ENCODE data around the gene S100A7. TPM values are rescaled to one million over a fixed set of nuclear protein-coding genes. Genes with fewer than 3 reads are reported as not detected.

Gene S100A7
- polyA plus RNA-seq, 1 donor from 2014 or later = not detected

DNA sequence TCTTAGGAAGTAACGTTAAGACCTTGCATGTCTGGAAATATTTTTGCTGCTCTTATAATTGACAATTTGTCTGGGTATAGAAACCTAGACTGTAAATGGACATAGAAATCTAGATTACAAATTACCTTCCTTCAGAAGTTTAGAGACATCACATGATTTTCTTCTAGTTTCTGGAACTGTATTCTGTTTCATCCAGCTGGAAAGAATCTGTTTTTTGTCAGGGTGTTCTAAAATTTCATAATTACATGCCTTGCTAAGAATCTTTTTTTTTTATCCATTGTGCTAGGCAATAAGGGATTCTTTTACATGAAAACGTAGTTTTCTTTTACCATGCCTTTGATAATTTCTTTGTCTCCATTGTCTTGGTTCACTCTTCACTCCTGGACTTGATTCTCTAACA lies 20.7 kb upstream of the S100A7 start:
- Histone ChIP-seq H3K4me3 (ENCODE audit: low read length) (no peak overlapping the region), H3K9ac (ENCODE audit: low read length) (no peak overlapping the region), H3K36me3 (ENCODE audit: insufficient read depth, low read length) (no peaks in the 10 kb centered on the region), H3K9me2 (ENCODE audit: insufficient read depth, low read length) (no peaks in the 10 kb centered on the region), H3K9me3 (ENCODE audit: low read length) (no peaks in the 10 kb centered on the region), H3F3A (ENCODE audit: insufficient read depth, low read length, poor library complexity, severe bottlenecking) (no peaks in the 10 kb centered on the region), H2AFZ (ENCODE audit: low read depth, low read length) (no peak overlapping the region), H3K27ac (ENCODE audit: low read length) (no peak overlapping the region), H4K20me1 (ENCODE audit: insufficient read depth) (no peaks in the 10 kb centered on the region), H3K27me3 (ENCODE audit: insufficient read depth, low read depth, low read length) (no peaks in the 10 kb centered on the region), H3K79me2 (replicated peaks; ENCODE audit: insufficient read depth, low read length) (no peaks in the 10 kb centered on the region), H3K4me2 (ENCODE audit: low read length) (no peak overlapping the region)
- TF ChIP-seq TAF1 (IDR thresholded peaks at IDR 0.05; ENCODE audit: low read depth) = no peak
- TF ChIP-seq MXI1 (conservative IDR thresholded peaks at IDR 0.05; ENCODE audit: poor library complexity, severe bottlenecking) = no peak
- no peak for TF ChIP-seq RAD21 (conservative IDR thresholded peaks at IDR 0.05)
- no peak for TF ChIP-seq SMC3 (conservative IDR thresholded peaks at IDR 0.05; ENCODE audit: poor library complexity)
- TF ChIP-seq, protein P1, sequence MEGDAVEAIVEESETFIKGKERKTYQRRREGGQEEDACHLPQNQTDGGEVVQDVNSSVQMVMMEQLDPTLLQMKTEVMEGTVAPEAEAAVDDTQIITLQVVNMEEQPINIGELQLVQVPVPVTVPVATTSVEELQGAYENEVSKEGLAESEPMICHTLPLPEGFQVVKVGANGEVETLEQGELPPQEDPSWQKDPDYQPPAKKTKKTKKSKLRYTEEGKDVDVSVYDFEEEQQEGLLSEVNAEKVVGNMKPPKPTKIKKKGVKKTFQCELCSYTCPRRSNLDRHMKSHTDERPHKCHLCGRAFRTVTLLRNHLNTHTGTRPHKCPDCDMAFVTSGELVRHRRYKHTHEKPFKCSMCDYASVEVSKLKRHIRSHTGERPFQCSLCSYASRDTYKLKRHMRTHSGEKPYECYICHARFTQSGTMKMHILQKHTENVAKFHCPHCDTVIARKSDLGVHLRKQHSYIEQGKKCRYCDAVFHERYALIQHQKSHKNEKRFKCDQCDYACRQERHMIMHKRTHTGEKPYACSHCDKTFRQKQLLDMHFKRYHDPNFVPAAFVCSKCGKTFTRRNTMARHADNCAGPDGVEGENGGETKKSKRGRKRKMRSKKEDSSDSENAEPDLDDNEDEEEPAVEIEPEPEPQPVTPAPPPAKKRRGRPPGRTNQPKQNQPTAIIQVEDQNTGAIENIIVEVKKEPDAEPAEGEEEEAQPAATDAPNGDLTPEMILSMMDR (IDR thresholded peaks at IDR 0.05; ENCODE audit: poor library complexity, severe bottlenecking) = no peak
- TF ChIP-seq EP300 (conservative IDR thresholded peaks at IDR 0.05; ENCODE audit: poor library complexity, severe bottlenecking) = no peak
- no peak for TF ChIP-seq EZH2 (IDR thresholded peaks at IDR 0.05; ENCODE audit: borderline replicate concordance, insufficient read depth, low read length, poor library complexity, severe bottlenecking)
- no peak for TF ChIP-seq POLR2AphosphoS5 (IDR thresholded peaks at IDR 0.05)

DNA sequence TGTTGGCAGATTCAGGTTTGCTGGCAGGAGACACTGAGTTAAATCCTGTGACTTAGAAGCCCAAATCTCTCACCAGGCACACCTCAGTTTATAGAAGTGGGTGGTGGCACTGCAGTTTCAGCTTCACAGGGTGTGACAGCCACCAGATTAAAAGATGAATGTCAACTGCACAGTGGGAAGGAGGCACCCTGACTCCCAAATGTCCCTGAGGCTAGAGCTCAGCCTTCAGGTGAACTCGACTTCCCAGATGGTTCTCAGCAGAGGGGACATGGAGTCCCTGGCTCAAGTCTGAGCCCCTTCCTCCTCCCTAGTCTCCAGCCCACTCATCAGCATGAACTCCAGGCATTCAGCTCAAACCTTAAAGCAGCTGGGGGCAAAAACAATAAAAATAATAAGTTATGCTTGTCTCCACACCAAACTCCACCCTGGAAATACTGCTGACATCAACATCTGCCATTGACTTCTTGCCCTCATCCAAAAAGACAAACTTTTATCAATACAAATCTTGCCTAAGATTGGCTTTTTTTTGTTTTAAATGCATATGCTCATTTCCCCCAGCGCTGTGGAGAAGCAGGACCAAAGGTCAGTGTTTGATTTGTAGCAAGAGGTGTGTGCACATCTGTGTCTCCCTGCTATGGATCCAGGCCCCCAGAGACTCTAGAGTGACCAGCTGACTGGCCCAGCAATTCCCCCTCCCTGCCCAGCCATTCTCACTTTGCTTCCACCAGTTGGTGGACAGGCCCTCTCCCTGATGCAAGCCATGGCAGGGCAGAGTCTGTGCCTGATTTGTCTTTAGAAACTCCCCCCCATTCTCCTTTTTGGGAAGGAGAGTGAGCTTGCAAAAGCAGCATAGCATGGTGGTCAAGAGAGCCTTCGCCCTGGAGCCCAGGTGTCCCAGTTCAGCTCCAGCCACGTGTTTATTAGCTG lies 18.5 kb upstream of the S100A7 start:
- no peak overlapping the region for H3K4me3 ChIP-seq (ENCODE audit: low read length)
- no peaks in the 10 kb centered on the region for H3F3A ChIP-seq (ENCODE audit: insufficient read depth, low read length, poor library complexity, severe bottlenecking)
- H3K9me2 ChIP-seq (ENCODE audit: insufficient read depth, low read length) = no peaks in the 10 kb centered on the region
- H2AFZ ChIP-seq (ENCODE audit: low read depth, low read length) = no peak overlapping the region
- H3K4me2 ChIP-seq (ENCODE audit: low read length) = no peak overlapping the region
- H3K36me3 ChIP-seq (ENCODE audit: insufficient read depth, low read length) = no peaks in the 10 kb centered on the region
- no peaks in the 10 kb centered on the region for H4K20me1 ChIP-seq (ENCODE audit: insufficient read depth)
- H3K9ac ChIP-seq (ENCODE audit: low read length) = no peak overlapping the region
- H3K27ac ChIP-seq (ENCODE audit: low read length) = no peak overlapping the region
- TF ChIP-seq SMC3 (conservative IDR thresholded peaks at IDR 0.05; ENCODE audit: poor library complexity) (no peak), MXI1 (conservative IDR thresholded peaks at IDR 0.05; ENCODE audit: poor library complexity, severe bottlenecking) (no peak), RAD21 (conservative IDR thresholded peaks at IDR 0.05) (no peak), EP300 (conservative IDR thresholded peaks at IDR 0.05; ENCODE audit: poor library complexity, severe bottlenecking) (no peak), POLR2AphosphoS5 (IDR thresholded peaks at IDR 0.05) (no peak), TAF1 (IDR thresholded peaks at IDR 0.05; ENCODE audit: low read depth) (no peak), EZH2 (IDR thresholded peaks at IDR 0.05; ENCODE audit: borderline replicate concordance, insufficient read depth, low read length, poor library complexity, severe bottlenecking) (no peak)
- TF ChIP-seq, protein P1 (IDR thresholded peaks at IDR 0.05; ENCODE audit: poor library complexity, severe bottlenecking) = no peak
- TF ChIP-seq, protein P2, sequence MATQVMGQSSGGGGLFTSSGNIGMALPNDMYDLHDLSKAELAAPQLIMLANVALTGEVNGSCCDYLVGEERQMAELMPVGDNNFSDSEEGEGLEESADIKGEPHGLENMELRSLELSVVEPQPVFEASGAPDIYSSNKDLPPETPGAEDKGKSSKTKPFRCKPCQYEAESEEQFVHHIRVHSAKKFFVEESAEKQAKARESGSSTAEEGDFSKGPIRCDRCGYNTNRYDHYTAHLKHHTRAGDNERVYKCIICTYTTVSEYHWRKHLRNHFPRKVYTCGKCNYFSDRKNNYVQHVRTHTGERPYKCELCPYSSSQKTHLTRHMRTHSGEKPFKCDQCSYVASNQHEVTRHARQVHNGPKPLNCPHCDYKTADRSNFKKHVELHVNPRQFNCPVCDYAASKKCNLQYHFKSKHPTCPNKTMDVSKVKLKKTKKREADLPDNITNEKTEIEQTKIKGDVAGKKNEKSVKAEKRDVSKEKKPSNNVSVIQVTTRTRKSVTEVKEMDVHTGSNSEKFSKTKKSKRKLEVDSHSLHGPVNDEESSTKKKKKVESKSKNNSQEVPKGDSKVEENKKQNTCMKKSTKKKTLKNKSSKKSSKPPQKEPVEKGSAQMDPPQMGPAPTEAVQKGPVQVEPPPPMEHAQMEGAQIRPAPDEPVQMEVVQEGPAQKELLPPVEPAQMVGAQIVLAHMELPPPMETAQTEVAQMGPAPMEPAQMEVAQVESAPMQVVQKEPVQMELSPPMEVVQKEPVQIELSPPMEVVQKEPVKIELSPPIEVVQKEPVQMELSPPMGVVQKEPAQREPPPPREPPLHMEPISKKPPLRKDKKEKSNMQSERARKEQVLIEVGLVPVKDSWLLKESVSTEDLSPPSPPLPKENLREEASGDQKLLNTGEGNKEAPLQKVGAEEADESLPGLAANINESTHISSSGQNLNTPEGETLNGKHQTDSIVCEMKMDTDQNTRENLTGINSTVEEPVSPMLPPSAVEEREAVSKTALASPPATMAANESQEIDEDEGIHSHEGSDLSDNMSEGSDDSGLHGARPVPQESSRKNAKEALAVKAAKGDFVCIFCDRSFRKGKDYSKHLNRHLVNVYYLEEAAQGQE (IDR thresholded peaks at IDR 0.05; ENCODE audit: borderline replicate concordance) = no peak
- H3K9me3 ChIP-seq (ENCODE audit: low read length) = no peaks in the 10 kb centered on the region
- no peaks in the 10 kb centered on the region for H3K27me3 ChIP-seq (ENCODE audit: insufficient read depth, low read depth, low read length)
- H3K79me2 ChIP-seq (replicated peaks; ENCODE audit: insufficient read depth, low read length) = no peaks in the 10 kb centered on the region

Data from neural cell (in vitro differentiated cells).